ENCODE measurements around the gene TCEAL4. TPM values are rescaled to one million over a fixed set of nuclear protein-coding genes. Genes with fewer than 3 reads are reported as not detected.

The TCEAL4 gene
- total RNA-seq, 2 donors from 2014 or later: 127 to 182 TPM

DNA sequence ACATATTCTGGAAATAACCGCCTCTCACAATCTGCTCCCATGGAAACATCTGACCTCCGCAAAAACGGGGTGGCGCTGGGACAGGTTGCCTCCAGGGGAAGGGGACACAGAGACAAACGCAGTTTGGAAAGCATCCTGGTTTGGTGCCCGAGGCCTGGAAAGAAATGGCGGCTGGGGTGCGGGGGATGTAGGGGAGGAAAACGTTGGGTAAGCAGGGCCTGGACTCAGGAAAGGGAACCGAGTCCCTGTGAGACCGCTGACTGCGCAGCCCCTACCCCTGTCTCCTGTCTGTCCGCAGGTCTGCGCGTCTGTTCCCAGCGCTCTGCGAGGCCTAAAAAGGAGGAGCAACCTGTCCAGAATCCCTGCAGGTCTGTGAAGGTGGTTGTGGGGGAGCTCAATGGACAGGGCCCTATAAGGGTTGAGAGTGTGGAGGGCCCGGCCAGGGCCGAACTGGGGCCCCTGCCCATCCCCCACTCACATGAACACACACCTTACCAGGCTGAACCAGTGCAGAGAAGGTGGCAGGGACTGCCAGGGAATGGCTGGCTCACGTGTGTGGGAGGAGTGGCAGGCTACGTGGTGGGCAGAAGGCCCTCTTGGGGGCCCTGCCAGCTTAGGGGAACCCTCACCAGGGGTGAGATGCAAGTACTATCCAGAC, 23.1 kb downstream of the TCEAL4 start:
- Histone ChIP-seq H3K4me1 (replicated peaks) (no peaks in the 10 kb centered on the region), H3K27me3 (replicated peaks; ENCODE audit: insufficient read depth) (no peaks in the 10 kb centered on the region), H3K27ac (peak overlapping the region; percentile 94 to 95), H3K4me3 (peak overlapping the region; percentile 55 to 56), H3K9me3 (no peaks in the 10 kb centered on the region), H3K36me3 (no peaks in the 10 kb centered on the region)
- 4% methylated on average over 19 of the region's 21 CpGs for WGBS
- DNase-seq (ENCODE audit: low spot score): peak; percentile 18
- TF ChIP-seq POLR2AphosphoS5 (IDR thresholded peaks at IDR 0.05) (peak; percentile 22), POLR2A (IDR thresholded peaks at IDR 0.05) (no peak)
- TF ChIP-seq, protein P1, sequence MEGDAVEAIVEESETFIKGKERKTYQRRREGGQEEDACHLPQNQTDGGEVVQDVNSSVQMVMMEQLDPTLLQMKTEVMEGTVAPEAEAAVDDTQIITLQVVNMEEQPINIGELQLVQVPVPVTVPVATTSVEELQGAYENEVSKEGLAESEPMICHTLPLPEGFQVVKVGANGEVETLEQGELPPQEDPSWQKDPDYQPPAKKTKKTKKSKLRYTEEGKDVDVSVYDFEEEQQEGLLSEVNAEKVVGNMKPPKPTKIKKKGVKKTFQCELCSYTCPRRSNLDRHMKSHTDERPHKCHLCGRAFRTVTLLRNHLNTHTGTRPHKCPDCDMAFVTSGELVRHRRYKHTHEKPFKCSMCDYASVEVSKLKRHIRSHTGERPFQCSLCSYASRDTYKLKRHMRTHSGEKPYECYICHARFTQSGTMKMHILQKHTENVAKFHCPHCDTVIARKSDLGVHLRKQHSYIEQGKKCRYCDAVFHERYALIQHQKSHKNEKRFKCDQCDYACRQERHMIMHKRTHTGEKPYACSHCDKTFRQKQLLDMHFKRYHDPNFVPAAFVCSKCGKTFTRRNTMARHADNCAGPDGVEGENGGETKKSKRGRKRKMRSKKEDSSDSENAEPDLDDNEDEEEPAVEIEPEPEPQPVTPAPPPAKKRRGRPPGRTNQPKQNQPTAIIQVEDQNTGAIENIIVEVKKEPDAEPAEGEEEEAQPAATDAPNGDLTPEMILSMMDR (IDR thresholded peaks at IDR 0.05): no peak
- intact Hi-C loops (cut with DNase I): no loop called here

DNA sequence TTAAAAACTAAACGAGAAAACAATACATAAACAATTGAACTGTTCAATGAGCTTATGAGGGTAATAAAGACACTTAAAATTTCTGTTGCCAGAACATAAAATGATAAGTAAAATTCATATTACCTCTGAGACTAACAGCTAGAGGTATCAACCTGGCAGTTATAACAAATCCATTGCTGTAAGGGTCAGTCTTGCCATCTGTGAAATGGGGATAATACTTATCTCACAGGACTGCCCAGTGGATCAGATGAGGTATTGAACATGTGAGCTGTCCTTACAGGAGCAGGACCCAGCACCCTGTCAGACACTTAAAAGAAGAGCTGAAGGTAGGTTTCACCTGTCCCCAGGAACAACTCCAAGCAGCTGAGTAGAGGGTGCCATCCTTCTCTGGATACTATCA, 25.0 kb downstream of the TCEAL4 start:
- Histone ChIP-seq H3K4me1 (replicated peaks) (no peaks in the 10 kb centered on the region), H3K36me3 (no peaks in the 10 kb centered on the region), H3K9me3 (no peaks in the 10 kb centered on the region), H3K27ac (no peak overlapping the region), H3K4me3 (no peak overlapping the region), H3K27me3 (replicated peaks; ENCODE audit: insufficient read depth) (no peaks in the 10 kb centered on the region)
- 81% methylated on average over 1 of the region's 1 CpG for WGBS
- TF ChIP-seq, protein P1 (IDR thresholded peaks at IDR 0.05): no peak
- TF ChIP-seq POLR2AphosphoS5 (IDR thresholded peaks at IDR 0.05): no peak
- no peak for TF ChIP-seq POLR2A (IDR thresholded peaks at IDR 0.05)
- no peak for DNase-seq (ENCODE audit: low spot score)
- intact Hi-C loops (cut with DNase I): no loop called here

DNA sequence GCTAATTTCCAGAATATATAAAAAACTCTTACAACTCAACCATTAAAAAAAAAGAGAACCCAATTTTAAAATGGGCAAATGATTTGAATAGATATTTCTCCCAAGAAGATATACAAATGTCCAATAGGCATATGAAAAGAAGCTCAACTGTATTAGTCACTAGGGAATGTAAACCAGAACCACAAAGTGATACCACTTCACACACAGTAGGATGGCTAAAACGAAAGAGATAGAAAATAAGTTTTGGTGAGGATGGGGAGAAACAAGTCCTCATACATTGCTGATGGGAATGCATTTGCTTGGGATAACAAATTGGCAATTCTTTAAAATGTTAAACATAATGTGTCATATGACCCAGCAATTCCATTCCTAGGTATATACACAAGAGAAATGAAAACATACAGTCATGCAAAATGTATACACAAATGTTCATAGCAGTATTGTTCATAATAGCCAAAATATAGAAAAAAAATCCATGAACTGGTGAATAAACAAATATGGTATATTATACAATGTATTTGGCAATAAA, 28.1 kb downstream of the TCEAL4 start:
- H3K27me3 ChIP-seq (replicated peaks; ENCODE audit: insufficient read depth): no peaks in the 10 kb centered on the region
- DNase-seq (ENCODE audit: low spot score): no peak
- H3K27ac ChIP-seq: no peak overlapping the region
- no peaks in the 10 kb centered on the region for H3K9me3 ChIP-seq
- H3K36me3 ChIP-seq: no peaks in the 10 kb centered on the region
- H3K4me1 ChIP-seq (replicated peaks): no peaks in the 10 kb centered on the region
- no peak overlapping the region for H3K4me3 ChIP-seq
- TF ChIP-seq POLR2AphosphoS5 (IDR thresholded peaks at IDR 0.05): no peak
- no peak for TF ChIP-seq POLR2A (IDR thresholded peaks at IDR 0.05)
- TF ChIP-seq, protein P1 (IDR thresholded peaks at IDR 0.05): no peak
- intact Hi-C loops (cut with DNase I): no loop called here
- 95% methylated on average over 1 of the region's 1 CpG for WGBS

DNA sequence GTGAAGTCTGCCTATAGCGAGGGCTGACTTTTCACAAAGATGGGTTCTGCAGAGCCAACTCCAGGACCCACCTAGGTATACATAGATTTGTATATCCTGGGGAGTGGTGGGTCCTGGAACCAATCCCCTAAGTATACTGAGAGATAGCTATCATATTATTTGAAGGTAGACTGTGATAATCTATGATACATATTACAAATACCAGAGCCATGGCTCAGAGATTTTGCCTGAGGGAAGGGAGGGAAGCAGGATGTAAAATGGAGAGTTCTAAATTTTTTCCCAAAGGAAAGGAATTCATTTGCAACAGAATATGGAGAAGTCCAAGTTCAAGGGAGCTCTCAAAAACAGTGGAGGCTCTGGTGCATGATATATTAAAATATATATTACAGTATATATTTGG, 29.7 kb downstream of the TCEAL4 start:
- 100% methylated on average over 1 of the region's 1 CpG for WGBS

More for the DNA sequence above, 29.7 kb downstream of the TCEAL4 start:
- no peak overlapping the region for H3K4me3 ChIP-seq
- DNase-seq (ENCODE audit: low spot score): no peak
- no peaks in the 10 kb centered on the region for H3K9me3 ChIP-seq
- no peaks in the 10 kb centered on the region for H3K36me3 ChIP-seq
- intact Hi-C loops (cut with DNase I): no loop called here
- H3K27me3 ChIP-seq (replicated peaks; ENCODE audit: insufficient read depth): no peaks in the 10 kb centered on the region
- TF ChIP-seq POLR2A (IDR thresholded peaks at IDR 0.05) (no peak), POLR2AphosphoS5 (IDR thresholded peaks at IDR 0.05) (no peak)
- TF ChIP-seq, protein P1 (IDR thresholded peaks at IDR 0.05): no peak
- no peaks in the 10 kb centered on the region for H3K4me1 ChIP-seq (replicated peaks)
- no peak overlapping the region for H3K27ac ChIP-seq
